Ovary (tissue), 3 donors: Measurements from ENCODE around the gene KRT17.

ENCODE experiments used
- EP300 ChIP-seq: sonication (generic); formaldehyde crosslinking; IDR thresholded peaks from one replicate; pipeline ENCODE4 v1.6.1; 2017; ENCODE audit warnings: antibody characterized with exemption
- POLR2A ChIP-seq: fragments of 450-650 bp; IDR thresholded peaks from one replicate; pipeline ENCODE4 v1.6.1; 2017; ENCODE audit warnings: antibody characterized with exemption, mild to moderate bottlenecking, moderate library complexity
- TF ChIP-seq, protein P1 (sequence below), 3 donors: fragments of 450-650 bp in 2 of 3; fragments of 200-600 bp in 1 of 3; IDR thresholded peaks; one replicate each; pipeline versions ENCODE4 v1.5.1 to v1.8.0; 2016 to 2022; ENCODE audit warnings: antibody characterized with exemption in 3 of 3, mild to moderate bottlenecking in 1 of 3
- donor health status: DM: no; HTN: no; CAD: no.

DNA sequence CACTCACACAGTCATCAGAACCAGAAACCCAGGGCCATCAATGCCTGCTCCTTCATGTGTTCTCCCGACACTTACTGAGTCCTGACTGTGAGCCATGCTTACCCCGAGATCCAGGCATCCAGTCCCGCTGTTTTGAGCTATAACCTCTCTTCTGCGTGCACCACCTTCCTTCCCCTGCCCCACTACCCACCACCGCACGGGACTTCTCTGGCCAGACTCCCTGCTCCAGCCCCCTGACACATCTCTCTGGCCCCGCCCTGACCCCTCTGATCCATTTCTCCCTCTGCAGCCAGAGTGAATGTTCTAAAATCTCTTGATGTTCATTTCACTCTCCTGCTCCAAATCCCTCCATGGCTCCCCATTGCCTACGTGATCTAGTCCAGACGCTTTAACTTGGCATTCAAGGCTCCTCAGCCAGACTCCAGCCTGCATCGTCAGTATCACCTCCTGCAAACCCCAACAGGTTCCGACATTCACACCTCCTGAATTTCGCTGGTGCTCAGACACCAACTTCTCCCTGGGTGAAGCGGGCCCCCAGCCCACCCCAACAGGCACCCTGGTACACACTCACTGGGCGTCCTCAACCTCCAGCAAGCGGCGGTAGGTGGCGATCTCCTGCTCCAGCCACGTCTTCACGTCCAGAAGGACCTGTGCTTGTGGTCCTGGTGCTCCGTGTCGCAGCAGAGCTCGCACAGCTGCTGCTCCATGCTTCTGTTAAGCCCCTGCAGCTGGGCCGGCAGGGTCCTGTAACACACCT lies 3.1 kb upstream of the KRT17 start:
- TF ChIP-seq, protein P1, sequence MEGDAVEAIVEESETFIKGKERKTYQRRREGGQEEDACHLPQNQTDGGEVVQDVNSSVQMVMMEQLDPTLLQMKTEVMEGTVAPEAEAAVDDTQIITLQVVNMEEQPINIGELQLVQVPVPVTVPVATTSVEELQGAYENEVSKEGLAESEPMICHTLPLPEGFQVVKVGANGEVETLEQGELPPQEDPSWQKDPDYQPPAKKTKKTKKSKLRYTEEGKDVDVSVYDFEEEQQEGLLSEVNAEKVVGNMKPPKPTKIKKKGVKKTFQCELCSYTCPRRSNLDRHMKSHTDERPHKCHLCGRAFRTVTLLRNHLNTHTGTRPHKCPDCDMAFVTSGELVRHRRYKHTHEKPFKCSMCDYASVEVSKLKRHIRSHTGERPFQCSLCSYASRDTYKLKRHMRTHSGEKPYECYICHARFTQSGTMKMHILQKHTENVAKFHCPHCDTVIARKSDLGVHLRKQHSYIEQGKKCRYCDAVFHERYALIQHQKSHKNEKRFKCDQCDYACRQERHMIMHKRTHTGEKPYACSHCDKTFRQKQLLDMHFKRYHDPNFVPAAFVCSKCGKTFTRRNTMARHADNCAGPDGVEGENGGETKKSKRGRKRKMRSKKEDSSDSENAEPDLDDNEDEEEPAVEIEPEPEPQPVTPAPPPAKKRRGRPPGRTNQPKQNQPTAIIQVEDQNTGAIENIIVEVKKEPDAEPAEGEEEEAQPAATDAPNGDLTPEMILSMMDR (IDR thresholded peaks at IDR 0.05), result no peak
- TF ChIP-seq POLR2A (no peak), EP300 (no peak)
